KMS-11 (cell line): ENCODE results near the gene DHTKD1.

Experiments
- H2AFZ ChIP-seq: fragments of 200-600 bp; sonication (generic); 2 replicates; pipeline ENCODE4 v1.6.1; 2016; ENCODE audit warnings: antibody characterized with exemption, mixed run types, low read depth
- H3K27ac ChIP-seq: fragments of 200-600 bp; sonication (generic); 2 replicates; pipeline ENCODE4 v1.6.1; 2016; ENCODE audit warnings: mild to moderate bottlenecking, mixed run types
- H3K27me3 ChIP-seq: fragments of 200-600 bp; sonication (generic); 2 replicates; pipeline ENCODE4 v1.6.1; 2017; ENCODE audit warnings: mild to moderate bottlenecking, low read depth, mixed run types, moderate library complexity; ENCODE audit not compliant: insufficient read depth
- H3K36me3 ChIP-seq: fragments of 200-600 bp; sonication (generic); 2 replicates; pipeline ENCODE4 v1.6.1; 2017; ENCODE audit warnings: mild to moderate bottlenecking, mixed run types; ENCODE audit not compliant: insufficient read depth
- H3K4me1 ChIP-seq: fragments of 200-600 bp; sonication (generic); 2 replicates; pipeline ENCODE4 v1.6.1; 2016; ENCODE audit warnings: mild to moderate bottlenecking, low read depth, mixed run types; ENCODE audit not compliant: poor library complexity, severe bottlenecking
- H3K4me2 ChIP-seq: fragments of 200-600 bp; sonication (generic); 2 replicates; pipeline ENCODE4 v1.7.0; 2016; ENCODE audit warnings: mild to moderate bottlenecking, mixed run types
- H3K4me3 ChIP-seq: fragments of 200-600 bp; sonication (generic); IDR thresholded peaks from 2 replicates; pipeline ENCODE4 v1.6.1; 2017; ENCODE audit warnings: low read depth, low read length, mixed read lengths; ENCODE audit not compliant: insufficient read depth
- H3K79me2 ChIP-seq: fragments of 200-600 bp; sonication (generic); 2 replicates; pipeline ENCODE4 v1.6.1; 2016; ENCODE audit warnings: low read depth, mixed run types; ENCODE audit not compliant: insufficient read depth
- H3K9ac ChIP-seq: fragments of 200-600 bp; sonication (generic); 2 replicates; pipeline ENCODE4 v1.6.1; 2016; ENCODE audit warnings: mild to moderate bottlenecking, mixed run types
- H4K20me1 ChIP-seq: fragments of 200-600 bp; sonication (generic); 2 replicates; pipeline ENCODE4 v1.6.1; 2016; ENCODE audit warnings: mild to moderate bottlenecking, mixed run types; ENCODE audit not compliant: insufficient read depth
- TF ChIP-seq, protein P1 (sequence below): fragments of 200-600 bp; sonication (generic); conservative IDR thresholded peaks from 2 replicates; pipeline ENCODE4 v1.6.1; 2017; ENCODE audit warnings: low read depth, mild to moderate bottlenecking, antibody characterized with exemption, low read length, moderate library complexity, mixed read lengths

Gene DHTKD1, protein sequence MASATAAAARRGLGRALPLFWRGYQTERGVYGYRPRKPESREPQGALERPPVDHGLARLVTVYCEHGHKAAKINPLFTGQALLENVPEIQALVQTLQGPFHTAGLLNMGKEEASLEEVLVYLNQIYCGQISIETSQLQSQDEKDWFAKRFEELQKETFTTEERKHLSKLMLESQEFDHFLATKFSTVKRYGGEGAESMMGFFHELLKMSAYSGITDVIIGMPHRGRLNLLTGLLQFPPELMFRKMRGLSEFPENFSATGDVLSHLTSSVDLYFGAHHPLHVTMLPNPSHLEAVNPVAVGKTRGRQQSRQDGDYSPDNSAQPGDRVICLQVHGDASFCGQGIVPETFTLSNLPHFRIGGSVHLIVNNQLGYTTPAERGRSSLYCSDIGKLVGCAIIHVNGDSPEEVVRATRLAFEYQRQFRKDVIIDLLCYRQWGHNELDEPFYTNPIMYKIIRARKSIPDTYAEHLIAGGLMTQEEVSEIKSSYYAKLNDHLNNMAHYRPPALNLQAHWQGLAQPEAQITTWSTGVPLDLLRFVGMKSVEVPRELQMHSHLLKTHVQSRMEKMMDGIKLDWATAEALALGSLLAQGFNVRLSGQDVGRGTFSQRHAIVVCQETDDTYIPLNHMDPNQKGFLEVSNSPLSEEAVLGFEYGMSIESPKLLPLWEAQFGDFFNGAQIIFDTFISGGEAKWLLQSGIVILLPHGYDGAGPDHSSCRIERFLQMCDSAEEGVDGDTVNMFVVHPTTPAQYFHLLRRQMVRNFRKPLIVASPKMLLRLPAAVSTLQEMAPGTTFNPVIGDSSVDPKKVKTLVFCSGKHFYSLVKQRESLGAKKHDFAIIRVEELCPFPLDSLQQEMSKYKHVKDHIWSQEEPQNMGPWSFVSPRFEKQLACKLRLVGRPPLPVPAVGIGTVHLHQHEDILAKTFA

GRCh38 chr10:12068449-12069269 lies at the start of gene DHTKD1:
Gene DHTKD1, plus strand, starts transcription at chr10:12068954. Its CDS starts 80 bp downstream, at chr10:12069034.
- TF ChIP-seq, protein P1, sequence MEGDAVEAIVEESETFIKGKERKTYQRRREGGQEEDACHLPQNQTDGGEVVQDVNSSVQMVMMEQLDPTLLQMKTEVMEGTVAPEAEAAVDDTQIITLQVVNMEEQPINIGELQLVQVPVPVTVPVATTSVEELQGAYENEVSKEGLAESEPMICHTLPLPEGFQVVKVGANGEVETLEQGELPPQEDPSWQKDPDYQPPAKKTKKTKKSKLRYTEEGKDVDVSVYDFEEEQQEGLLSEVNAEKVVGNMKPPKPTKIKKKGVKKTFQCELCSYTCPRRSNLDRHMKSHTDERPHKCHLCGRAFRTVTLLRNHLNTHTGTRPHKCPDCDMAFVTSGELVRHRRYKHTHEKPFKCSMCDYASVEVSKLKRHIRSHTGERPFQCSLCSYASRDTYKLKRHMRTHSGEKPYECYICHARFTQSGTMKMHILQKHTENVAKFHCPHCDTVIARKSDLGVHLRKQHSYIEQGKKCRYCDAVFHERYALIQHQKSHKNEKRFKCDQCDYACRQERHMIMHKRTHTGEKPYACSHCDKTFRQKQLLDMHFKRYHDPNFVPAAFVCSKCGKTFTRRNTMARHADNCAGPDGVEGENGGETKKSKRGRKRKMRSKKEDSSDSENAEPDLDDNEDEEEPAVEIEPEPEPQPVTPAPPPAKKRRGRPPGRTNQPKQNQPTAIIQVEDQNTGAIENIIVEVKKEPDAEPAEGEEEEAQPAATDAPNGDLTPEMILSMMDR, result no peak; the same call in 1 of the 2 replicates
- peak within 1 kb of the TSS; percentile 43 for H3K4me2 ChIP-seq
- peak within 1 kb of the TSS; percentile 57 for H2AFZ ChIP-seq
- H3K27me3 ChIP-seq, result no peaks in the 10 kb centered on the region
- H3K27ac ChIP-seq, result peak within 1 kb of the TSS; percentile 65
- no peaks in the 10 kb centered on the region for H3K36me3 ChIP-seq
- H3K9ac ChIP-seq, result peak within 1 kb of the TSS; percentile 66
- peaks cover 17% of the 10 kb centered on the region; the same call in 1 of the 2 replicates for H3K79me2 ChIP-seq
- peaks cover 17% of the 10 kb centered on the region for H3K4me1 ChIP-seq
- H4K20me1 ChIP-seq, result no peaks in the 10 kb centered on the region
- H3K4me3 ChIP-seq, result peak within 1 kb of the TSS; percentile 30

- peaks cover 8% of the 10 kb centered on the region; the same call in 1 of the 2 replicates for H3K79me2 ChIP-seq
- no peak overlapping the region for H3K27ac ChIP-seq
- H3K27me3 ChIP-seq, result no peaks in the 10 kb centered on the region
- no peaks in the 10 kb centered on the region; the same call in none of the 2 replicates for H4K20me1 ChIP-seq
- TF ChIP-seq, protein P1, result no peak
- peaks cover 19% of the 10 kb centered on the region for H3K4me1 ChIP-seq
- H3K9ac ChIP-seq, result no peak overlapping the region
- no peak overlapping the region for H3K4me3 ChIP-seq
- H3K36me3 ChIP-seq, result no peaks in the 10 kb centered on the region
- no peak overlapping the region for H3K4me2 ChIP-seq
- H2AFZ ChIP-seq, result no peak overlapping the region
Measured at GRCh38 chr10:12019283-12019971, 49.3 kb upstream of the DHTKD1 start.

DNA sequence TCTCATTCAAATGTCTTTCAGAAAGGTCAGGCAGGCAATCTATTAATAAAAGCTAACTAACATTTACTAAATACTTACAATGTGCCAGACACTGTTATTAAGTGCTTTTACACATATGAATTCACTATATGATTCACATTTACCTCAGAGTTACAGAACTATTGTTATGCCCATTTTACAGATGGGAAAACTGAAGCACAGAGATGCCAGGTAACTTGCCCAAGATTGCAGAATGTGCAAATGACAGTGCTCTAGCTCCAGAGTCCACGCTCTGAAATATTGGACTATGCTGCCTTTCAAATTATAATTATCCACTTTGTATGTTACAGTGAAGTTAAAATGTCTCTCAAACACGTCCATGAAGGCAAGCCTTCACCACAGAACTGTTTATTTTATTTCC lies 48.2 kb upstream of the DHTKD1 start:
- Histone ChIP-seq H3K4me3 (no peak overlapping the region), H3K79me2 (peaks cover 13% of the 10 kb centered on the region; the same call in 1 of the 2 replicates), H3K27me3 (no peaks in the 10 kb centered on the region), H2AFZ (no peak overlapping the region), H3K9ac (no peak overlapping the region), H4K20me1 (no peaks in the 10 kb centered on the region; the same call in 1 of the 2 replicates), H3K36me3 (no peaks in the 10 kb centered on the region), H3K4me2 (no peak overlapping the region), H3K27ac (no peak overlapping the region), H3K4me1 (peaks cover 19% of the 10 kb centered on the region)
- TF ChIP-seq, protein P1, result no peak
